KMS-11 (cell line): ENCODE data around the gene CKB.

Experiments
- H2AFZ ChIP-seq: fragments of 200-600 bp; sonication (generic); 2 replicates; pipeline ENCODE4 v1.6.1; 2016; ENCODE audit warnings: antibody characterized with exemption, mixed run types, low read depth
- H3K27ac ChIP-seq: fragments of 200-600 bp; sonication (generic); 2 replicates; pipeline ENCODE4 v1.6.1; 2016; ENCODE audit warnings: mild to moderate bottlenecking, mixed run types
- H3K27me3 ChIP-seq: fragments of 200-600 bp; sonication (generic); 2 replicates; pipeline ENCODE4 v1.6.1; 2017; ENCODE audit warnings: mild to moderate bottlenecking, low read depth, mixed run types, moderate library complexity; ENCODE audit not compliant: insufficient read depth
- H3K36me3 ChIP-seq: fragments of 200-600 bp; sonication (generic); 2 replicates; pipeline ENCODE4 v1.6.1; 2017; ENCODE audit warnings: mild to moderate bottlenecking, mixed run types; ENCODE audit not compliant: insufficient read depth
- H3K4me1 ChIP-seq: fragments of 200-600 bp; sonication (generic); 2 replicates; pipeline ENCODE4 v1.6.1; 2016; ENCODE audit warnings: mild to moderate bottlenecking, low read depth, mixed run types; ENCODE audit not compliant: poor library complexity, severe bottlenecking
- H3K4me2 ChIP-seq: fragments of 200-600 bp; sonication (generic); 2 replicates; pipeline ENCODE4 v1.7.0; 2016; ENCODE audit warnings: mild to moderate bottlenecking, mixed run types
- H3K4me3 ChIP-seq: fragments of 200-600 bp; sonication (generic); IDR thresholded peaks from 2 replicates; pipeline ENCODE4 v1.6.1; 2017; ENCODE audit warnings: low read depth, low read length, mixed read lengths; ENCODE audit not compliant: insufficient read depth
- H3K79me2 ChIP-seq: fragments of 200-600 bp; sonication (generic); 2 replicates; pipeline ENCODE4 v1.6.1; 2016; ENCODE audit warnings: low read depth, mixed run types; ENCODE audit not compliant: insufficient read depth
- H3K9ac ChIP-seq: fragments of 200-600 bp; sonication (generic); 2 replicates; pipeline ENCODE4 v1.6.1; 2016; ENCODE audit warnings: mild to moderate bottlenecking, mixed run types
- H4K20me1 ChIP-seq: fragments of 200-600 bp; sonication (generic); 2 replicates; pipeline ENCODE4 v1.6.1; 2016; ENCODE audit warnings: mild to moderate bottlenecking, mixed run types; ENCODE audit not compliant: insufficient read depth
- TF ChIP-seq, protein P1 (sequence below): fragments of 200-600 bp; sonication (generic); conservative IDR thresholded peaks from 2 replicates; pipeline ENCODE4 v1.6.1; 2017; ENCODE audit warnings: low read depth, mild to moderate bottlenecking, antibody characterized with exemption, low read length, moderate library complexity, mixed read lengths

CKB gene

GRCh38 chr14:103547455-103547940 lies 24.9 kb upstream of the CKB start:
- Histone ChIP-seq H3K4me1 (no peaks in the 10 kb centered on the region), H3K27me3 (no peaks in the 10 kb centered on the region)

GRCh38 chr14:103546652-103547454 lies 24.2 kb upstream of the CKB start:
- no peak overlapping the region for H2AFZ ChIP-seq
- H3K4me3 ChIP-seq = no peak overlapping the region
- no peaks in the 10 kb centered on the region for H4K20me1 ChIP-seq

More at GRCh38 chr14:103547455-103547940, 24.9 kb upstream of the CKB start:
- Histone ChIP-seq H3K4me2 (no peak overlapping the region), H3K36me3 (no peaks in the 10 kb centered on the region), H2AFZ (no peak overlapping the region), H3K4me3 (no peak overlapping the region), H3K9ac (no peak overlapping the region), H3K79me2 (no peaks in the 10 kb centered on the region), H3K27ac (no peak overlapping the region), H4K20me1 (no peaks in the 10 kb centered on the region)
- TF ChIP-seq, protein P1, sequence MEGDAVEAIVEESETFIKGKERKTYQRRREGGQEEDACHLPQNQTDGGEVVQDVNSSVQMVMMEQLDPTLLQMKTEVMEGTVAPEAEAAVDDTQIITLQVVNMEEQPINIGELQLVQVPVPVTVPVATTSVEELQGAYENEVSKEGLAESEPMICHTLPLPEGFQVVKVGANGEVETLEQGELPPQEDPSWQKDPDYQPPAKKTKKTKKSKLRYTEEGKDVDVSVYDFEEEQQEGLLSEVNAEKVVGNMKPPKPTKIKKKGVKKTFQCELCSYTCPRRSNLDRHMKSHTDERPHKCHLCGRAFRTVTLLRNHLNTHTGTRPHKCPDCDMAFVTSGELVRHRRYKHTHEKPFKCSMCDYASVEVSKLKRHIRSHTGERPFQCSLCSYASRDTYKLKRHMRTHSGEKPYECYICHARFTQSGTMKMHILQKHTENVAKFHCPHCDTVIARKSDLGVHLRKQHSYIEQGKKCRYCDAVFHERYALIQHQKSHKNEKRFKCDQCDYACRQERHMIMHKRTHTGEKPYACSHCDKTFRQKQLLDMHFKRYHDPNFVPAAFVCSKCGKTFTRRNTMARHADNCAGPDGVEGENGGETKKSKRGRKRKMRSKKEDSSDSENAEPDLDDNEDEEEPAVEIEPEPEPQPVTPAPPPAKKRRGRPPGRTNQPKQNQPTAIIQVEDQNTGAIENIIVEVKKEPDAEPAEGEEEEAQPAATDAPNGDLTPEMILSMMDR = no peak

GRCh38 chr14:103545915-103546651 lies 23.5 kb upstream of the CKB start:
- Histone ChIP-seq H3K9ac (no peak overlapping the region), H3K4me1 (no peaks in the 10 kb centered on the region), H3K4me3 (no peak overlapping the region), H3K27ac (no peak overlapping the region), H3K27me3 (no peaks in the 10 kb centered on the region), H2AFZ (no peak overlapping the region), H3K36me3 (no peaks in the 10 kb centered on the region), H4K20me1 (no peaks in the 10 kb centered on the region), H3K79me2 (no peaks in the 10 kb centered on the region), H3K4me2 (no peak overlapping the region)
- TF ChIP-seq, protein P1 = no peak

More at GRCh38 chr14:103546652-103547454, 24.2 kb upstream of the CKB start:
- Histone ChIP-seq H3K4me1 (no peaks in the 10 kb centered on the region), H3K27ac (no peak overlapping the region), H3K4me2 (no peak overlapping the region), H3K79me2 (no peaks in the 10 kb centered on the region), H3K9ac (no peak overlapping the region), H3K36me3 (no peaks in the 10 kb centered on the region), H3K27me3 (no peaks in the 10 kb centered on the region)
- TF ChIP-seq, protein P1 = peak; percentile 78

GRCh38 chr14:103545219-103545914 lies 22.7 kb upstream of the CKB start:
- H3K4me2 ChIP-seq = no peak overlapping the region
- H3K27me3 ChIP-seq = peaks cover 4% of the 10 kb centered on the region; the same call in 1 of the 2 replicates
- TF ChIP-seq, protein P1 = no peak
- no peaks in the 10 kb centered on the region for H3K36me3 ChIP-seq
- H3K4me3 ChIP-seq = no peak overlapping the region
- H2AFZ ChIP-seq = no peak overlapping the region
- H3K9ac ChIP-seq = no peak overlapping the region
- no peaks in the 10 kb centered on the region for H3K79me2 ChIP-seq
- no peaks in the 10 kb centered on the region for H3K4me1 ChIP-seq
- no peaks in the 10 kb centered on the region for H4K20me1 ChIP-seq
- no peak overlapping the region for H3K27ac ChIP-seq
